ENCODE data around the gene DENND6B. TPM values are rescaled to one million over a fixed set of nuclear protein-coding genes. Genes with fewer than 3 reads are reported as not detected.

DENND6B gene
- total and polyA plus RNA-seq, 2 of the 13 experiments (the other 11 are each of a cell fraction or from before 2014, with no cell fraction given) = 0.95 to 3.8 TPM

- no peak for TF ChIP-seq U2AF2 (IDR thresholded peaks at IDR 0.05; ENCODE audit: low read depth, low read length)
- TF ChIP-seq KMT2B (CRISPR knock-in tag; IDR thresholded peaks at IDR 0.05) = peak; percentile 22; the same call in 1 of the 2 replicates
- TF ChIP-seq DPF2 (CRISPR knock-in tag; IDR thresholded peaks at IDR 0.05; ENCODE audit: borderline replicate concordance, low read depth) = no peak
- peak; percentile 49; the same call in 1 of the 2 replicates for TF ChIP-seq MXD4 (CRISPR knock-in tag; IDR thresholded peaks at IDR 0.05)
- no peak for TF ChIP-seq RXRB (CRISPR knock-in tag; IDR thresholded peaks at IDR 0.05; ENCODE audit: borderline replicate concordance)
- TF ChIP-seq, protein P1, sequence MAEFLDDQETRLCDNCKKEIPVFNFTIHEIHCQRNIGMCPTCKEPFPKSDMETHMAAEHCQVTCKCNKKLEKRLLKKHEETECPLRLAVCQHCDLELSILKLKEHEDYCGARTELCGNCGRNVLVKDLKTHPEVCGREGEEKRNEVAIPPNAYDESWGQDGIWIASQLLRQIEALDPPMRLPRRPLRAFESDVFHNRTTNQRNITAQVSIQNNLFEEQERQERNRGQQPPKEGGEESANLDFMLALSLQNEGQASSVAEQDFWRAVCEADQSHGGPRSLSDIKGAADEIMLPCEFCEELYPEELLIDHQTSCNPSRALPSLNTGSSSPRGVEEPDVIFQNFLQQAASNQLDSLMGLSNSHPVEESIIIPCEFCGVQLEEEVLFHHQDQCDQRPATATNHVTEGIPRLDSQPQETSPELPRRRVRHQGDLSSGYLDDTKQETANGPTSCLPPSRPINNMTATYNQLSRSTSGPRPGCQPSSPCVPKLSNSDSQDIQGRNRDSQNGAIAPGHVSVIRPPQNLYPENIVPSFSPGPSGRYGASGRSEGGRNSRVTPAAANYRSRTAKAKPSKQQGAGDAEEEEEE (CRISPR knock-in tag; IDR thresholded peaks at IDR 0.05; ENCODE audit: borderline replicate concordance) = no peak
- no peak for TF ChIP-seq KDM1A (CRISPR knock-in tag; IDR thresholded peaks at IDR 0.05)
- TF ChIP-seq ELF4 (CRISPR knock-in tag; IDR thresholded peaks at IDR 0.05; ENCODE audit: borderline replicate concordance) = peak; percentile 67; the same call in 1 of the 2 replicates
- no peak for TF ChIP-seq ZSCAN30 (CRISPR knock-in tag; IDR thresholded peaks at IDR 0.05)
- peak; percentile 75 for TF ChIP-seq ZNF274 (CRISPR knock-in tag; IDR thresholded peaks at IDR 0.05)
- no peak for TF ChIP-seq JUND (CRISPR knock-in tag; IDR thresholded peaks at IDR 0.05)
- no peak for TF ChIP-seq CREM (IDR thresholded peaks at IDR 0.05)
- TF ChIP-seq CREM (CRISPR knock-in tag; IDR thresholded peaks at IDR 0.05) = no peak
- TF ChIP-seq, protein P2, sequence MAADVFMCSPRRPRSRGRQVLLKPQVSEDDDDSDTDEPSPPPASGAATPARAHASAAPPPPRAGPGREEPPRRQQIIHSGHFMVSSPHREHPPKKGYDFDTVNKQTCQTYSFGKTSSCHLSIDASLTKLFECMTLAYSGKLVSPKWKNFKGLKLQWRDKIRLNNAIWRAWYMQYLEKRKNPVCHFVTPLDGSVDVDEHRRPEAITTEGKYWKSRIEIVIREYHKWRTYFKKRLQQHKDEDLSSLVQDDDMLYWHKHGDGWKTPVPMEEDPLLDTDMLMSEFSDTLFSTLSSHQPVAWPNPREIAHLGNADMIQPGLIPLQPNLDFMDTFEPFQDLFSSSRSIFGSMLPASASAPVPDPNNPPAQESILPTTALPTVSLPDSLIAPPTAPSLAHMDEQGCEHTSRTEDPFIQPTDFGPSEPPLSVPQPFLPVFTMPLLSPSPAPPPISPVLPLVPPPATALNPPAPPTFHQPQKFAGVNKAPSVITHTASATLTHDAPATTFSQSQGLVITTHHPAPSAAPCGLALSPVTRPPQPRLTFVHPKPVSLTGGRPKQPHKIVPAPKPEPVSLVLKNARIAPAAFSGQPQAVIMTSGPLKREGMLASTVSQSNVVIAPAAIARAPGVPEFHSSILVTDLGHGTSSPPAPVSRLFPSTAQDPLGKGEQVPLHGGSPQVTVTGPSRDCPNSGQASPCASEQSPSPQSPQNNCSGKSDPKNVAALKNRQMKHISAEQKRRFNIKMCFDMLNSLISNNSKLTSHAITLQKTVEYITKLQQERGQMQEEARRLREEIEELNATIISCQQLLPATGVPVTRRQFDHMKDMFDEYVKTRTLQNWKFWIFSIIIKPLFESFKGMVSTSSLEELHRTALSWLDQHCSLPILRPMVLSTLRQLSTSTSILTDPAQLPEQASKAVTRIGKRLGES (CRISPR knock-in tag; IDR thresholded peaks at IDR 0.05; ENCODE audit: borderline replicate concordance) = 0 out of 2 replicates have a peak, but pooled peaks have one; percentile 67
- no peak for TF ChIP-seq ZIK1 (CRISPR knock-in tag; IDR thresholded peaks at IDR 0.05; ENCODE audit: borderline replicate concordance, low read depth)
- no peak for TF ChIP-seq FOSL2 (CRISPR knock-in tag; IDR thresholded peaks at IDR 0.05)
- TF ChIP-seq SPEN (CRISPR knock-in tag; IDR thresholded peaks at IDR 0.05; ENCODE audit: low read depth) = peak; percentile 59; the same call in 1 of the 2 replicates
- TF ChIP-seq TOE1 (CRISPR knock-in tag; IDR thresholded peaks at IDR 0.05) = no peak
- no peak for TF ChIP-seq RCOR2 (CRISPR knock-in tag; IDR thresholded peaks at IDR 0.05)
- TF ChIP-seq, protein P3, sequence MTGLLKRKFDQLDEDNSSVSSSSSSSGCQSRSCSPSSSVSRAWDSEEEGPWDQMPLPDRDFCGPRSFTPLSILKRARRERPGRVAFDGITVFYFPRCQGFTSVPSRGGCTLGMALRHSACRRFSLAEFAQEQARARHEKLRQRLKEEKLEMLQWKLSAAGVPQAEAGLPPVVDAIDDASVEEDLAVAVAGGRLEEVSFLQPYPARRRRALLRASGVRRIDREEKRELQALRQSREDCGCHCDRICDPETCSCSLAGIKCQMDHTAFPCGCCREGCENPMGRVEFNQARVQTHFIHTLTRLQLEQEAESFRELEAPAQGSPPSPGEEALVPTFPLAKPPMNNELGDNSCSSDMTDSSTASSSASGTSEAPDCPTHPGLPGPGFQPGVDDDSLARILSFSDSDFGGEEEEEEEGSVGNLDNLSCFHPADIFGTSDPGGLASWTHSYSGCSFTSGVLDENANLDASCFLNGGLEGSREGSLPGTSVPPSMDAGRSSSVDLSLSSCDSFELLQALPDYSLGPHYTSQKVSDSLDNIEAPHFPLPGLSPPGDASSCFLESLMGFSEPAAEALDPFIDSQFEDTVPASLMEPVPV (CRISPR knock-in tag; IDR thresholded peaks at IDR 0.05) = peak; percentile 63; the same call in 1 of the 2 replicates
- TF ChIP-seq SRSF9 (IDR thresholded peaks at IDR 0.05; ENCODE audit: borderline replicate concordance, insufficient read depth, low read depth, low read length, poor library complexity, severe bottlenecking) = no peak
- TF ChIP-seq PPARG (CRISPR knock-in tag; conservative IDR thresholded peaks at IDR 0.05) = no peak
- peak; percentile 20; the same call in 1 of the 2 replicates for TF ChIP-seq ZNF362 (CRISPR knock-in tag; IDR thresholded peaks at IDR 0.05; ENCODE audit: borderline replicate concordance)
Measured at GRCh38 chr22:50326956-50327710, at the start of gene DENND6B (continued).

All from HepG2 (cell line).